Esophagus (tissue), 2 donors: ENCODE data around the gene SF3B2. TPM values are rescaled to one million over a fixed set of nuclear protein-coding genes. Genes with fewer than 3 reads are reported as not detected.
A peak's percentile ranks its signal among the peaks of the same experiment; 100 is the strongest.
"Not testable (repeated sequence)": the region's sequence is repeated elsewhere in the genome, so short reads cannot be mapped to it uniquely, and the experiment has no call there.

Source experiments
- H3K27ac ChIP-seq, 2 donors: one replicate each; pipeline ENCODE4 v1.5.1; 2013; ENCODE audit warnings: low read depth in 2 of 2, mild to moderate bottlenecking in 2 of 2, inconsistent platforms in 1 of 2, low read length in 1 of 2, moderate library complexity in 1 of 2
- H3K27me3 ChIP-seq, 2 donors: one replicate each; pipeline ENCODE4 v1.6.1; 2013; ENCODE audit warnings: low read length in 2 of 2, control low read depth in 1 of 2, mild to moderate bottlenecking in 1 of 2; ENCODE audit not compliant: insufficient read depth in 2 of 2, control insufficient read depth in 1 of 2
- H3K36me3 ChIP-seq, 2 donors: one replicate each; pipeline ENCODE4 v1.6.1; 2013; ENCODE audit warnings: low read length in 1 of 2; ENCODE audit not compliant: control insufficient read depth in 2 of 2, insufficient read depth in 2 of 2
- H3K4me1 ChIP-seq, 2 donors: one replicate each; pipeline ENCODE4 v1.6.1; 2013; ENCODE audit warnings: low read length in 1 of 2; ENCODE audit not compliant: control insufficient read depth in 2 of 2, insufficient read depth in 2 of 2
- H3K4me3 ChIP-seq, 2 donors: one replicate each; pipeline ENCODE4 v1.5.1; 2013; ENCODE audit warnings: low read length in 2 of 2, mild to moderate bottlenecking in 2 of 2, low read depth in 1 of 2, moderate library complexity in 1 of 2
- H3K9me3 ChIP-seq, 2 donors: one replicate each; pipeline ENCODE4 v1.6.1; 2013; ENCODE audit warnings: mild to moderate bottlenecking in 2 of 2, low read depth in 1 of 2, low read length in 1 of 2, moderate library complexity in 1 of 2; ENCODE audit not compliant: control insufficient read depth in 2 of 2, insufficient read depth in 1 of 2
- WGBS, 2 donors: extraction: QIAGEN DNeasy Blood & Tissue Kit; methylation state at CpG; one replicate each; pipeline ENCODE4 v1.1.7; 2013; 5-methylcytosine and 5-hydroxymethylcytosine counted together
- polyA plus RNA-seq, 2 donors: library from polyadenylated mRNA; stranded (reverse); fragments of 200-250 nt; gene quantifications; one replicate each; pipeline ENCODE4 v1.2.3, GENCODE V29; 2013
- donor health status: healthy with polysubstance abuse.
- donor health status: Bipolar disorder and iron deficiency.

The SF3B2 gene
- polyA plus RNA-seq, 2 donors, result 61.9 to 80.2 TPM

DNA sequence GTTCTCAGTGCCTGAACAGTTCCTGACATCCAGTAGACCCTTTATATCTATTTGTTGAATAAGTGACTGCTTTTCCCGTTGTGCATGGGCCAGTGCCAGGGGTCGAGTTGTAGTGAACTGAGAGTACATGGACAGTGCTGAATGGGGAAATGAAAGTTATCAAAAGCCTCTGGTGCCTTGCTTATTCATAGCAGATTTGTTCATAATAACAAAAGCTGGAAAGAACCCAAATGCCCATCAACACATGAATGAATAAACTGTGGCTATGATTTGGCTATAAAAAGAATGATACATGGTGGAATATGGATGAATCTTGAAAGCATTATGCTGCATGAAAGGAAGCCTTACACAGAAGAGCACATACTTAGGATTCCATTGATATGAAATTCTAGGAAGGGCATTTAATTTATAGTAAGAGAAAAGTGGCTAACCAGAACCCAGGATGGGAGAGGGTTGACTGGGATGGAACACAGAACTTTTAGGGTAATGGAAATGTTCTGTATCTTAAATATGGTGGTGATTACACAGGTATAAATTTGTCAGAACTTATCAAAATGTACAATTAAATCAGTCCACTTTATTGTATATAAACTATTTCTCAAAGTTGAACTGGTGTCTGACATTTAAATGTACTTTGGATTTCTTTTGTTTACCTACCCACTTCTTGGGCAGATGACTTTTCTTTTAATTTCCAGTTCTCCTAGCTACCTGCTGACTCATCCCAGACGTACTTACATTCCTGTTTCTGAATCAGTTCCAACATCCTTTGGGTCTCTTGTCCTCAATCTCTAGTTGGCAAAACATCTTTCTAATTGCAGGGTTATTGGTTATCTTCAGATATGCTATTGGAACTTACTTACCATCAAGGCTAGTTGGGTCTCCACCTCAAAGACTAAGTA is 60.7 kb downstream of the SF3B2 start:
- WGBS, 2 donors, result 8 to 12% methylated on average over 3 of the region's 3 CpGs
- H3K9me3 ChIP-seq, result no peaks in the 10 kb centered on the region
- no peaks in the 10 kb centered on the region for H3K36me3 ChIP-seq
- H3K27me3 ChIP-seq, result no peaks in the 10 kb centered on the region
- H3K4me3 ChIP-seq, result no peak overlapping the region
- H3K27ac ChIP-seq, result no peak overlapping the region
- H3K4me1 ChIP-seq, result peaks cover 6 to 8% of the 10 kb centered on the region in 2 donors

DNA sequence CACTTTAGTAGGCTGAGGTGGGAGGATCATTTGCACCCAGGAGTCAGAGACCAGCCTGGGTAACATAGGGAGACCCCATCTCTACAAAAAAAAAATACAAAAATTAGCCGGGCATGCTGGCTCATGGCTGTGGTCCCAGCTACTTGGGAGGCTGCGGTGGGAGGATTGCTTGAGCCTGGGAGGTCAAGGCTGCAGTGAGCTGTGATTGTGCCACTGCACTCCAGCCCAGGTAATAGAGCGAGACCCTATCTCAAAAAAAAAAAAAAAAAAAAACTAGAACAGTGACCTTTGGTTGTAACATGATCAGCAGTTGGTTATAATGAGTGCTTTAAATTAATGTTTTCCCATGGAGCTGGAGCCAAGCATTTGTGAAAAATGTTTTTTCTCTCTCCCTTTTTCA is 62.8 kb downstream of the SF3B2 start:
- WGBS, 2 donors, result 64 to 93% methylated on average over 3 of the region's 3 CpGs
- H3K9me3 ChIP-seq, H3K4me3 ChIP-seq, H3K36me3 ChIP-seq, H3K27ac ChIP-seq, H3K27me3 ChIP-seq: not testable (repeated sequence)
- H3K4me1 ChIP-seq, result peaks cover 8 to 11% of the 10 kb centered on the region in 2 donors

DNA sequence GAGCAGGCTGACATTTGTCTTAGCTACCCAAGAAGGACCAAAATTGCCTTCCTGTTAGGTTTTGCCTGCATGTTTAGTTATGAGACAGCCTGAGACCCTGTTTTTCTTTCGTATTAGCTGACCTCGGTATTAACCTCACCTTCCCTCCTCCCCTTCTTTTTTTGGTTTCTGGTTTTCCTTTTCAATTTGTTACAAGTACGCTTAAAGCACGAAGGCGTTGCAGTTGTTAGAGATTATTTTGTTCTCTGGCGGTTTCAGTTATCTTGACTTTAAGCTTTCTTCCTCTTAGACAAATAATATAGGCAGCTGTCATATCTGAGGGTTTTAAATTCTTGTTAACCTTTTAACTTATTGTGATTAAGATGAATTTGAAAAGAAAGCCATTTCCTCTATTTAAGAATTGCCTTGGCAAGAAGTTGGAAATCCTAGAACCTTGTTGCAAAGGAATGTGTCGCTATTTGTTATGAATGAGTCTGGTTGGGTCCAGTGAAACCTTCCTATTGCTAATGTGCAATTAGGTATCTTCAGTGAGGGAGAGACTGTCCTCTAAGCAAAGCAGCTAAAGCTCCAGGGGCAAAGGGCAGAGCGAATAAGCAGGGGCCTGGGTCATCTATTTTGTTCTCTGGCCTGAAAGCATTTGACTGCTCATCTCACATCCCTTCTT is 63.6 kb downstream of the SF3B2 start:
- Histone ChIP-seq H3K27ac (peak overlapping the region in 1 of 2 donors; percentile 4), H3K36me3 (peaks cover 0 to 2% of the 10 kb centered on the region in 2 donors), H3K9me3 (no peaks in the 10 kb centered on the region), H3K27me3 (no peaks in the 10 kb centered on the region), H3K4me1 (peaks cover 8 to 11% of the 10 kb centered on the region in 2 donors), H3K4me3 (no peak overlapping the region)
- 53 to 75% methylated on average over 8 of the region's 8 CpGs for WGBS, 2 donors

DNA sequence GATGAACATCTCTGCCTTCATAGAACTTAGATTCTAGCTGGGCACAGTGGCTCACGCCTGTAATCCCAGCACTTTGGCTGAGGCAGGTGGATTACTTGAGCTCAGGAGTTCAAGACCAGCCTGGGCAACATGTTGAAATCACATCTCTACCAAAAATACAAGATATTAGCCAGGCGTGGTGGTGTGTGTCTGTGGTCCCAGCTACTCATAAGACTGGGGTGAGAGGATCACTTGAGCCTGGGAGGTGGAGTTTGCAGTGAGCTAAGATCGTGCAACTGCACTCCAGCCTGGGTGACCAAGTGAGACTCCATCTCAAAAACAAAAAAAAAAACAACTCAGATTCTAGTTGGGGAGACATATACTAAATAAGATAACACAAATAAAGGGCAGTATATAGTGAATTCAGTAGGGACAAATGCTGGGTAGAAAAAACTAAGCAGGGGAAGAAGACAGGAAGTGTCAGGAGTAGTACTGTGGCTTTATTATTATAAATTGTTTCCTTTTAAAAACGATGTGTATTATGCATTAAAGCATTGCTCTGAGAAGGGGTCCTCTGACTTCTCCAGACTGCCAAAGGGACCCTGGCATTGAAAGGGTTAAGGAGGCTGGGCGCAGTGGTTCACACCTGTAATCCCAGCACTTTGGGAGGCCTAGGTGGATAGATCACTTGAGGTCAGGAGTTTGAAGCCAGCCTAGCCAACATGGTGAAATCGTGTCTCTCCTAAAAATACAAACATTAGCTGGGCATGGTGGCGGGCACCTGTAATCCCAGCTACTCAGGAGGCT is 64.6 kb downstream of the SF3B2 start:
- 73 to 76% methylated on average over 7 of the region's 7 CpGs for WGBS, 2 donors
- peaks cover 0 to 2% of the 10 kb centered on the region in 2 donors for H3K36me3 ChIP-seq
- no peaks in the 10 kb centered on the region for H3K27me3 ChIP-seq
- H3K4me3 ChIP-seq, result no peak overlapping the region
- H3K27ac ChIP-seq, result no peak overlapping the region
- peaks cover 5 to 12% of the 10 kb centered on the region in 2 donors for H3K4me1 ChIP-seq
- H3K9me3 ChIP-seq, result no peaks in the 10 kb centered on the region

DNA sequence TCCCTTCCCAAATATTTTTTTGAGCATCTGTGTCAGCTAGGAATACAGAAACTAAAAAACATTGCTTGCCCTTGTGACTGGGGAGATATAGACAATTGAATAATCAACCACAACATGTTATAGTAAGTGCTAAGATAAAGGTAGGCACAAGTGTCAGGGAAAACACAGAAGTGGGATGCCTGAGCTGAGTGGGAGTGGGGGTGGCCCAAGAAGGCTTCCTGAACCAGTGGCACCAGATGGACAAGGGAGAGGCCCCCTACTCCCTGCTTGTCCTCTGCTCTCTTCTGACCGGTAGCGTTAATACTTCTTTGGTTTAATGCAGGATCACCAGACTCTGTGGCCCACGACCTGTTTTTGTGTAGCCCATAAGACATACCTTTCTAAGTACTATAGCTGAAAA is 66.7 kb downstream of the SF3B2 start:
- H3K9me3 ChIP-seq, result no peaks in the 10 kb centered on the region
- H3K4me3 ChIP-seq, result no peak overlapping the region
- H3K27me3 ChIP-seq, result no peaks in the 10 kb centered on the region
- peak overlapping the region in 1 of 2 donors; percentile 49 for H3K27ac ChIP-seq
- WGBS, 2 donors, result 67% methylated on average over 3 of the region's 3 CpGs
- peaks cover 0 to 7% of the 10 kb centered on the region in 2 donors for H3K4me1 ChIP-seq
- H3K36me3 ChIP-seq, result peaks cover 0 to 2% of the 10 kb centered on the region in 2 donors

Other genes with a start within 250 kb of the SF3B2 start
- under 1 TPM; 0.15 to 0.47 TPM for gene SNX32, start 218.4 kb upstream of the SF3B2 start, polyA plus RNA-seq
- 100 to 1,000 TPM; 361 to 694 TPM for gene CFL1, start 194.2 kb upstream of the SF3B2 start, polyA plus RNA-seq
- 10 to 100 TPM; 32.1 to 48.0 TPM for gene MUS81, start 191.9 kb upstream of the SF3B2 start, polyA plus RNA-seq
- gene EFEMP2, start 179.6 kb upstream of the SF3B2 start, polyA plus RNA-seq, result 10 to 100 TPM in 1 of 2 donors, 1 to 10 TPM in 1; 9.2 to 13.1 TPM
- 1 to 10 TPM; 1.3 to 1.7 TPM for gene CTSW, start 172.5 kb upstream of the SF3B2 start, polyA plus RNA-seq
- 10 to 100 TPM; 20.7 to 38.1 TPM for gene FIBP, start 163.9 kb upstream of the SF3B2 start, polyA plus RNA-seq
- 10 to 100 TPM; 13.5 to 22.7 TPM for gene CCDC85B, start 161.7 kb upstream of the SF3B2 start, polyA plus RNA-seq
- 10 to 100 TPM; 26.7 to 39.6 TPM for gene FOSL1, start 152.0 kb upstream of the SF3B2 start, polyA plus RNA-seq
- 10 to 100 TPM; 21.8 to 27.6 TPM for gene C11orf68, start 133.3 kb upstream of the SF3B2 start, polyA plus RNA-seq
- 100 to 1,000 TPM in 1 of 2 donors, 10 to 100 TPM in 1; 89.6 to 103 TPM for gene DRAP1, start 132.9 kb upstream of the SF3B2 start, polyA plus RNA-seq
- not detected for gene TSGA10IP, start 106.9 kb upstream of the SF3B2 start, polyA plus RNA-seq
- 10 to 100 TPM; 33.9 to 77.1 TPM for gene SART1, start 90.6 kb upstream of the SF3B2 start, polyA plus RNA-seq
- 10 to 100 TPM; 13.6 to 17.8 TPM for gene EIF1AD, start 50.2 kb upstream of the SF3B2 start, polyA plus RNA-seq
- 100 to 1,000 TPM; 142 to 246 TPM for gene BANF1, start 49.9 kb upstream of the SF3B2 start, polyA plus RNA-seq
- gene CST6, start 40.4 kb upstream of the SF3B2 start, polyA plus RNA-seq, result 10 to 100 TPM; 36.1 to 66.5 TPM
- under 1 TPM; 0.05 to 0.06 TPM for gene CATSPER1, start 25.9 kb upstream of the SF3B2 start, polyA plus RNA-seq
- under 1 TPM in 1 of 2 donors, not detected in 1; 0.01 TPM for gene GAL3ST3, start 3.2 kb upstream of the SF3B2 start, polyA plus RNA-seq
- 10 to 100 TPM; 16.0 to 24.8 TPM for gene PACS1, start 17.9 kb downstream of the SF3B2 start, polyA plus RNA-seq
- gene KLC2, start 205.3 kb downstream of the SF3B2 start, polyA plus RNA-seq, result 10 to 100 TPM; 13.8 to 17.1 TPM
- gene RAB1B, start 216.3 kb downstream of the SF3B2 start, polyA plus RNA-seq, result 100 to 1,000 TPM; 129 to 156 TPM
- under 1 TPM; 0.62 to 0.77 TPM for gene CNIH2, start 225.8 kb downstream of the SF3B2 start, polyA plus RNA-seq
- 10 to 100 TPM; 51.6 to 63.1 TPM for gene YIF1A, start 236.8 kb downstream of the SF3B2 start, polyA plus RNA-seq
- under 1 TPM; 0.01 to 0.04 TPM for gene TMEM151A, start 239.5 kb downstream of the SF3B2 start, polyA plus RNA-seq